DOHH2 (cell line): ENCODE results near the gene TPM2.

Source experiments
- H3F3A ChIP-seq: fragments of 200-600 bp; sonication (generic), shearing (Covaris generic); 2 replicates; pipeline ENCODE4 v1.6.0; 2016; ENCODE audit warnings: antibody characterized with exemption, mild to moderate bottlenecking; ENCODE audit not compliant: control insufficient read depth, insufficient read depth
- H3K27ac ChIP-seq: fragments of 200-600 bp; sonication (generic); 2 replicates; pipeline ENCODE4 v1.5.1; 2014; ENCODE audit warnings: low read depth, mild to moderate bottlenecking, low read length, moderate library complexity
- H3K27me3 ChIP-seq: fragments of 200-600 bp; sonication (generic); 2 replicates; pipeline ENCODE4 v1.6.1; 2014; ENCODE audit warnings: mild to moderate bottlenecking, low read length, mixed read lengths; ENCODE audit not compliant: control insufficient read depth
- H3K36me3 ChIP-seq: fragments of 200-600 bp; sonication (generic); 2 replicates; pipeline ENCODE4 v1.6.1; 2014; ENCODE audit warnings: mild to moderate bottlenecking, low read length, moderate library complexity, mixed read lengths; ENCODE audit not compliant: control insufficient read depth
- H3K4me1 ChIP-seq: fragments of 200-600 bp; sonication (generic); 2 replicates; pipeline ENCODE4 v1.6.1; 2014; ENCODE audit warnings: mild to moderate bottlenecking, low read length, mixed read lengths; ENCODE audit not compliant: control insufficient read depth
- H3K4me2 ChIP-seq: fragments of 200-600 bp; sonication (generic); 2 replicates; pipeline ENCODE4 v1.6.0; 2014; ENCODE audit warnings: mild to moderate bottlenecking, low read length, moderate library complexity
- H3K4me3 ChIP-seq: fragments of 200-600 bp; sonication (generic); 2 replicates; pipeline ENCODE4 v1.5.1; 2014; ENCODE audit warnings: mild to moderate bottlenecking, low read length, mixed read lengths
- H3K79me2 ChIP-seq: fragments of 200-600 bp; sonication (generic); 2 replicates; pipeline ENCODE4 v1.6.1; 2014; ENCODE audit warnings: mild to moderate bottlenecking, low read length, mixed read lengths; ENCODE audit not compliant: control insufficient read depth
- H3K9me2 ChIP-seq: fragments of 200-600 bp; sonication (generic); replicated peaks from 2 replicates; pipeline ENCODE4 v1.6.1; 2014; ENCODE audit warnings: mild to moderate bottlenecking, low read length, mixed read lengths; ENCODE audit not compliant: control insufficient read depth
- H3K9me3 ChIP-seq: fragments of 200-600 bp; sonication (generic); 2 replicates; pipeline ENCODE4 v1.6.1; 2014; ENCODE audit warnings: antibody characterized with exemption, low read length, mixed read lengths; ENCODE audit not compliant: control insufficient read depth, insufficient read depth
- H4K20me1 ChIP-seq: fragments of 200-600 bp; sonication (generic); 2 replicates; pipeline ENCODE4 v1.6.0; 2014; ENCODE audit warnings: low read depth, mild to moderate bottlenecking, antibody characterized with exemption, low read length, moderate library complexity; ENCODE audit not compliant: control insufficient read depth, insufficient read depth
- EZH2phosphoT487 ChIP-seq: fragments of 200-600 bp; sonication (generic); IDR thresholded peaks from 2 replicates; pipeline ENCODE4 v1.6.1; 2017; ENCODE audit warnings: borderline replicate concordance, mild to moderate bottlenecking, antibody characterized with exemption, low read length, moderate library complexity, mixed read lengths
- TF ChIP-seq, protein P1 (sequence below): fragments of 200-600 bp; sonication (generic); IDR thresholded peaks from one replicate; pipeline ENCODE4 v1.5.1; 2014; ENCODE audit warnings: antibody characterized with exemption, mild to moderate bottlenecking, low read depth, low read length; ENCODE audit not compliant: poor library complexity, severe bottlenecking

The TPM2 gene

DNA sequence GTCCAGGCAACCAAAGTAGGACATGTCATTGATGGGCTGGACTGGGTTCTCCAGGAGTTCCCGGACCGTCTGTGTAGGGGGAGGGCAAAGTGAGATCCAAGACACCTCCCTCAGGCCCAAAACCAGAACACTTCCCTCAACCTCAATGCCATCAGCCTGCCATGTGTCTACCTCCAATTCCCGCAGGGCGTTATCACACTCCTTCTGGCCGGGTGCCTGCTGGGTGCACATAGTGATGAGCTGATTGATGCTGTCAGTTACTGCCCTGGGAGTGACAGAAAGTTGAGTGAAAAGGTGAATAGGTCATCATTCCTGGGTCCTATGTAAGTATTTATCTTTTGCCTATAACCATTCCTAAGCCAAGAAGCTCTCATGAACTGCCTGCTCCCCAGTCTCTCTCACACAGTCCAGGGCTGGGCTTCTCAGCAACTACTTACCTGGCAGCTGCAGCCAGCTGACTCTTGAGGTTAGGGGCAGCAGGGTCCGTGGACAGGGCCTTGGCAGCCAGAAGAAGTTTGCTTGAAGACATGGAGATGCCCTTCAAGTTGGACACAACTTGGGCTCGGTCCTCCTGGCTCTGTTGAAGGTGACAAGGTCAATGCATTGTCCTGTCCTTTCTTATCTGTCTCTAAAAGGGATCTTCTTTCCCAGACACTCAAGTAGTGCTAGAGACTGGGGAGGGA is 21.2 kb upstream of the TPM2 start:
- no peaks in the 10 kb centered on the region for H4K20me1 ChIP-seq
- H3K79me2 ChIP-seq: no peaks in the 10 kb centered on the region
- no peaks in the 10 kb centered on the region for H3K9me2 ChIP-seq
- H3K27ac ChIP-seq: no peak overlapping the region
- H3K4me2 ChIP-seq: no peak overlapping the region
- peaks cover 89% of the 10 kb centered on the region for H3K36me3 ChIP-seq
- no peaks in the 10 kb centered on the region for H3K4me1 ChIP-seq
- no peak for TF ChIP-seq EZH2phosphoT487
- TF ChIP-seq, protein P1, sequence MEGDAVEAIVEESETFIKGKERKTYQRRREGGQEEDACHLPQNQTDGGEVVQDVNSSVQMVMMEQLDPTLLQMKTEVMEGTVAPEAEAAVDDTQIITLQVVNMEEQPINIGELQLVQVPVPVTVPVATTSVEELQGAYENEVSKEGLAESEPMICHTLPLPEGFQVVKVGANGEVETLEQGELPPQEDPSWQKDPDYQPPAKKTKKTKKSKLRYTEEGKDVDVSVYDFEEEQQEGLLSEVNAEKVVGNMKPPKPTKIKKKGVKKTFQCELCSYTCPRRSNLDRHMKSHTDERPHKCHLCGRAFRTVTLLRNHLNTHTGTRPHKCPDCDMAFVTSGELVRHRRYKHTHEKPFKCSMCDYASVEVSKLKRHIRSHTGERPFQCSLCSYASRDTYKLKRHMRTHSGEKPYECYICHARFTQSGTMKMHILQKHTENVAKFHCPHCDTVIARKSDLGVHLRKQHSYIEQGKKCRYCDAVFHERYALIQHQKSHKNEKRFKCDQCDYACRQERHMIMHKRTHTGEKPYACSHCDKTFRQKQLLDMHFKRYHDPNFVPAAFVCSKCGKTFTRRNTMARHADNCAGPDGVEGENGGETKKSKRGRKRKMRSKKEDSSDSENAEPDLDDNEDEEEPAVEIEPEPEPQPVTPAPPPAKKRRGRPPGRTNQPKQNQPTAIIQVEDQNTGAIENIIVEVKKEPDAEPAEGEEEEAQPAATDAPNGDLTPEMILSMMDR: no peak
- H3K9me3 ChIP-seq: no peaks in the 10 kb centered on the region
- H3K27me3 ChIP-seq: no peaks in the 10 kb centered on the region
- no peaks in the 10 kb centered on the region for H3F3A ChIP-seq
- H3K4me3 ChIP-seq: no peak overlapping the region

DNA sequence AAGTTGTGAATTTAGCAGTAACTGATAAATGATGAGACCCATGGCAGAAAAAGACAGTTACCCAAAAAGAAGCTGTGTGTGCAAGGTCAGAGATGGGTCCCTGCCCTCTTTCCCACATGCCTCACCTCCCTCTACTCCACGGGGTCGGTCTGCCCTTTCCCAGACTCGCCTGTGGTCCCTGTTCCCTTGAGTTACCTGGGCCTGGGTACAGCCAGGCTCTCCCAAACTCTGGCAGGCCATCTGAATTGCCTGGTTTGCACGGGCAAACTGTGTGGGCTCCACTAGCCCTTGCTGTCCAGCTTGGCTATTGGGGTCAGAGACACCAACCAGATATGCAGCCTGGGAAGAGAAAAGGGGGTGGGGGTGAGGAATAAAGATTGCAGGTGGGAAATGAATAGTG is 18.4 kb upstream of the TPM2 start:
- no peaks in the 10 kb centered on the region for H3K9me2 ChIP-seq
- H3K36me3 ChIP-seq: peaks cover 91% of the 10 kb centered on the region
- no peaks in the 10 kb centered on the region for H3F3A ChIP-seq
- no peaks in the 10 kb centered on the region for H3K79me2 ChIP-seq
- H3K4me1 ChIP-seq: no peaks in the 10 kb centered on the region
- no peak for TF ChIP-seq EZH2phosphoT487
- TF ChIP-seq, protein P1: no peak
- no peak overlapping the region for H3K4me2 ChIP-seq
- no peaks in the 10 kb centered on the region for H3K9me3 ChIP-seq
- no peaks in the 10 kb centered on the region for H4K20me1 ChIP-seq
- H3K27me3 ChIP-seq: no peaks in the 10 kb centered on the region
- H3K27ac ChIP-seq: no peak overlapping the region
- H3K4me3 ChIP-seq: no peak overlapping the region

DNA sequence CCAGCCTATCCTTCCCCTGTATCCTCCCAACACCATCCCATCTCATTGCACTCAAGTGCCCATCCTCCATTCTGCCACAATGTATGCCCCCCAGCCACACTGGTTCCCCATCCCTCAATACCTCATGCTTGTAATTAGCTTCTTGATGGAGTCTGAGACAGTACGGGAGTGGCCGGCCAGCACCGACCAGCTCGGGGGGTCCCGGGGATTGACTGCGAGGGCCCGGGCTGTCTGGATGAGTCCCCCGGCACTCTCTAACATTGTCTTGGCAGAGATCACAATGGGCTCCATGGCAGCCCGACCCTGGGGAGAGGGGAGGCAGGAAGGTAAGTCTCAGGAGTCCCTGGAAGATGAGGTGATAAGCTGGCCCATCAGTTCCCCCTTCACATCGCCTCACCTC is 17.2 kb upstream of the TPM2 start:
- H3K4me2 ChIP-seq: no peak overlapping the region
- TF ChIP-seq, protein P1: no peak
- TF ChIP-seq EZH2phosphoT487: no peak
- no peaks in the 10 kb centered on the region for H3K4me1 ChIP-seq
- no peaks in the 10 kb centered on the region for H3K27me3 ChIP-seq
- peaks cover 92% of the 10 kb centered on the region for H3K36me3 ChIP-seq
- H4K20me1 ChIP-seq: no peaks in the 10 kb centered on the region
- H3K9me2 ChIP-seq: no peaks in the 10 kb centered on the region
- no peak overlapping the region for H3K4me3 ChIP-seq
- no peaks in the 10 kb centered on the region for H3K79me2 ChIP-seq
- no peaks in the 10 kb centered on the region for H3F3A ChIP-seq
- no peak overlapping the region for H3K27ac ChIP-seq
- H3K9me3 ChIP-seq: no peaks in the 10 kb centered on the region
